NCI-H1930 (cell line): ENCODE data around the gene CATSPERZ.

Experiments used
- DNase-seq, 2 experiments: peaks; one replicate each; lab custom pipeline; 2025; lab: John Stamatoyannopoulos, UW

Gene CATSPERZ

GRCh38 chr11:64285885-64286800 lies 14.0 kb upstream of the CATSPERZ start:
- DNase-seq: no peak

- DNase-seq: no peak
Measured at GRCh38 chr11:64286801-64287159, 13.4 kb upstream of the CATSPERZ start.

GRCh38 chr11:64287676-64288352 lies 12.3 kb upstream of the CATSPERZ start:
- no peak for DNase-seq

- DNase-seq: no peak
Measured at GRCh38 chr11:64288353-64288750, 11.8 kb upstream of the CATSPERZ start.

- no peak for DNase-seq
Measured at GRCh38 chr11:64289002-64289564, 11.1 kb upstream of the CATSPERZ start.

GRCh38 chr11:64290352-64291261 lies 9.6 kb upstream of the CATSPERZ start:
- no peak for DNase-seq

GRCh38 chr11:64291262-64291751 lies 8.9 kb upstream of the CATSPERZ start, which contains the start of gene KCNK4:
TSS of gene KCNK4 (plus strand) at chr11:64291302. CDS start at chr11:64293019, 1,717 bp downstream.
- no peak for DNase-seq

DNA sequence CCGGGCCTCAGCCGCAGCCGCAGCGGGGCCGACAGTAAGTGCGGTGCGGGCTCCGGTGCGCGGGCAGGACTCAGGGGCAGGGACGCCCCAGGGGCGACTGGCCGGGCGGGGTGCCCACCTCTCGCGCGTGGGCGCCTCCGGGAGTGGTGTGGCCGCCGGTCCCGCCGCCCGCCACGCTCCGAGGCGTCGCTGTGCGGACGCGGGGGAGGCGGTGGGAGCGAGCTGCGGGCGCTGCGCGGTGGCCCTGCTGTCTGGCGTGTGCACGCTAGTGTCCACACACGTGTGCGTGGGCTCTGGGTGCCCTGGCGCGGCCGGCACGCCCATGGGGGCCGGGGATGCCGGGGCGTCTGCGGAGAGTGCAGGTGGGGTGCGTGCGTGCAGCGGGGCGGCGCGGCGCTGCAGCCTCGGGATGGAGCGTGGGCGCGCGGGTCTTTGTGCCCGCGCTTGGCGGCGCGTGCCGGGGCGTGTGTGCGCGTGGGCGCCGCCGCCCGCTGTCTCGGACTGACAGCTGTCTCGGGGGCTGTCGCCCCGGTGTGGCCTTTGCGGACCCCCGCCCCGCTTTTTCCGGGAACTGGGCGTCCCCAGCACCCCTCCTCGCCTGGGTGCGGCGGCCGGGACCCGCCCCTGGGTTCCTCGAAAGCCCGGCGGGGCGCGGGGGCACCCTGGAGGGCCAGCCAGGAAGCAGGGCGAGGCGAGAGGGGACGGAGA lies 8.3 kb upstream of the CATSPERZ start:
- no peak for DNase-seq

DNA sequence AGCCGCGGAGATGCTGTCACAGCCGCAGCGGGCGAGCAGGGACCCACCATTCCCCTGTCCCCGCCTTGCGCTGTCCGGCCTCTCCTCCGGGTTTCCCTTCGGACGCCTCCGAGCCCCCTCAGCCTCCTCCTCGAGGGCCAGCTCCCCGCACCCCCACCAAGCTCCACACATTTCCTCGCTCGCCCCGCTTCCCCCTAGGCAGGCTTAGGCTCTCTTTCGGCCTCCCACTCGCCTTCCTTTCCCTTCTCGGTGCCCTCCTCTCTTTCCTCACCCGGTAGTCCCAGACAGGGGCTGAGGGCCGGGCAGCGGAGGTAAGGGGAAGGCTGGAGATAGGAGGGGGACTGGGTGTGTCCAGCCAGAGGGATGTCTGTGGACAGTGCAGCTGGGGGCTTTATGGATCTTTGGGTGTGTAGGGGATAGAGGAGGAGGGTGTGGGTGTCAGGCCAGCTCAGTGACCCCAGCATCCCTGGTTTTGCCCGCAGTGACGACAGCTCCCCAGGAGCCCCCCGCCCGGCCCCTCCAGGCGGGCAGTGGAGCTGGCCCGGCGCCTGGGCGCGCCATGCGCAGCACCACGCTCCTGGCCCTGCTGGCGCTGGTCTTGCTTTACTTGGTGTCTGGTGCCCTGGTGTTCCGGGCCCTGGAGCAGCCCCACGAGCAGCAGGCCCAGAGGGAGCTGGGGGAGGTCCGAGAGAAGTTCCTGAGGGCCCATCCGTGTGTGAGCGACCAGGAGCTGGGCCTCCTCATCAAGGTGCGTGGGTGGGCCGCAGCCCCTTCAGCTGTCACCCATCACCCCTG lies 7.5 kb upstream of the CATSPERZ start:
- no peak for DNase-seq

- no peak for DNase-seq
Measured at GRCh38 chr11:64294774-64295173, 5.4 kb upstream of the CATSPERZ start.

GRCh38 chr11:64295760-64296159 lies 4.4 kb upstream of the CATSPERZ start:
- no peak for DNase-seq

- no peak for DNase-seq
Measured at GRCh38 chr11:64296236-64296635, 3.9 kb upstream of the CATSPERZ start.

DNA sequence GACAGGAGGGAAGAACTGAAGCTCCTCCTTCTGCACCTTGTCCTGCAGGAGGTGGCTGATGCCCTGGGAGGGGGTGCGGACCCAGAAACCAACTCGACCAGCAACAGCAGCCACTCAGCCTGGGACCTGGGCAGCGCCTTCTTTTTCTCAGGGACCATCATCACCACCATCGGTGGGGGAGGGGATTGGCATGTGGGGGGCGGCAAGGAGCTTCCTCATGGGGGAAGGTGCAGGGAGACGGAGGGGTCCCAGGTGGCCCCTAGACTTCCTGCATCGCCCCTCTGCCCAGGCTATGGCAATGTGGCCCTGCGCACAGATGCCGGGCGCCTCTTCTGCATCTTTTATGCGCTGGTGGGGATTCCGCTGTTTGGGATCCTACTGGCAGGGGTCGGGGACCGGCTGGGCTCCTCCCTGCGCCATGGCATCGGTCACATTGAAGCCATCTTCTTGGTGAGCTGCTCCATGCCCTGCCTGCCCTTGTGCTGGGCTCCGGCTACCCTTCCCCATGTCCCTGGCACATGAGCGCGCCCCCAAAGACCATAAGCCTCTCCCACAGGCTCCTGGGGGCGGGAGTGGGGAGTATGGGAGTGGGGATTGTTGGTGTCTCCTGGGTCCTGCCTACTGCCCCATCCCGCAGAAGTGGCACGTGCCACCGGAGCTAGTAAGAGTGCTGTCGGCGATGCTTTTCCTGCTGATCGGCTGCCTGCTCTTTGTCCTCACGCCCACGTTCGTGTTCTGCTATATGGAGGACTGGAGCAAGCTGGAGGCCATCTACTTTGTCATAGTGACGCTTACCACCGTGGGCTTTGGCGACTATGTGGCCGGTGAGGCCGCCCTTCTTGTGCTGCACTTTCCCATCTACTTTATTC lies 3.1 kb upstream of the CATSPERZ start:
- no peak for DNase-seq

DNA sequence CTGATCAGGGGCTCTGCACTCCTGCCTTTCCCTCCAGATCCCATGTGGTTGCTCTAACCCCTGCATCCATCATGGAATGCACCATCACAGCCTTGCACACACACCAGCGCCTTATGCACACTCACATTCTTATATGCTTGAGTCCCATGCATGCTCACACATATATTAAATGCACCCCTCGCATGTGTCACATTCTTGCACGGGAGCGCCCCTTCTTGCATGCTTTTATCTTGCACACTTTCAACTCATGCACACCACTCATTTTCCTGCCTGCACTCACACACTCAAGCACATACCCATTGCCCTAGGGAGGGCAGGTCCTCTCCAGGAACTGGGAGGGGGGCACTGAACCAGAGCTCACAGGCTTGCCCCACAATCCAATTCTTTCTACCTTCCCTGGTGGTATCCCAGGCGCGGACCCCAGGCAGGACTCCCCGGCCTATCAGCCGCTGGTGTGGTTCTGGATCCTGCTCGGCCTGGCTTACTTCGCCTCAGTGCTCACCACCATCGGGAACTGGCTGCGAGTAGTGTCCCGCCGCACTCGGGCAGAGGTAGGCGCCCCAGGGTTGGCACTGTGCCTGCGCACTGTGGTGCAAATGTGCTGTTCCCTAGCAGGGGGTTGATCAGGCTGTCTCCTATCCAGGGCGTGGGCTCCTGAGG lies 2.3 kb upstream of the CATSPERZ start:
- DNase-seq: no peak

- DNase-seq: no peak
Measured at GRCh38 chr11:64298966-64299846, 952 bp upstream of the CATSPERZ start.

DNA sequence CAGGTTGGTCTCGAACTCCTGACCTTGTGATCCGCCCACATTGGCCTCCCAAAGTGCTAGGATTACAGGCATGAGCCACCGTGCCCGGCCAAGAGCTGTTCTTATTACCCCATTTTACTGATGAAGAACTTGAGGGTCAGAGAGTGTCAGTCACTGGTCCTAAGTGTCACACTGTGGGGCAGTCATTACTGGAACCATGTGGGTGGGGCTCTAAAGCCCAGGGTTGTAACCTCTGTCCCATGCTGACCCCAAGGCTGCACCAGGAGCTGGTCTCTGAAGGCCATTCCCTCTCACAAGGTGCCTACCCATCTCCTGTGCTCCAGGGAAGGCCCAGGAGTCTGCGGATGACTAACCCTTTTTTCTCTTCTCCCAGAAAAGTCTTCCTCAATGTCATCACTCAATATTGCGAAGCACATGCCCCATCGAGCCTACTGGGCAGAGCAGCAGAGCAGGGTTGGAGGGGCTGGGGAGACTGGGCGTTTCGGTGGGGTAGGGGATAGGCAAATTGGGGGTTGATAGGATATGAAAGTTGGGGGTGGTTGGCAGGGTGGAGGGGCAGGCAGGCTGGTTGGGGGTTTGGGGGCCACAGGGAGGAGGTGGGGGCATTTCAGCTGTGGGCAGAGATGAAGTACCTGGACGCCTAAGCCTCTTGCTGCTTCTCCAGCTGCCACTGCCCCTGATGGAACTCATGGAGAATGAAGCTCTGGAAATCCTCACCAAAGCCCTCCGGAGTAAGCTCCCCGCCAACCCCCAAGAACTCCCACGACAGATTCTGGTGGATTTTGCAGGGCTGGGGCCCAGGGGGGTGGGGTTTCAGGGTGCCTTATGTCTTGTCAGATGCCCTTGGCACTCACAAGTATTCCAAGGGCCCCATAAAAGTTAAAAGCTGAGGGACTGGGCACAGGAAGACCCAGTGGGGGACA lies 3.2 kb downstream of the CATSPERZ start:
- DNase-seq: no peak

GRCh38 chr11:64304032-64304315 lies 3.8 kb downstream of the CATSPERZ start:
- no peak for DNase-seq
